GM12892 (cell line): ENCODE measurements around the gene ANKRD45.
"Not testable (repeated sequence)": the region's sequence is repeated elsewhere in the genome, so short reads cannot be mapped to it uniquely, and the experiment has no call there.

Experiments used
- POLR2A ChIP-seq: IDR thresholded peaks from 2 replicates; pipeline ENCODE4 v1.6.1; 2011; ENCODE audit warnings: low read depth, low read length, control low read depth
- POLR2AphosphoS5 ChIP-seq: IDR thresholded peaks from 2 replicates; pipeline ENCODE4 v1.6.1; 2011; ENCODE audit warnings: low read depth, low read length, control low read depth
- TAF1 ChIP-seq: IDR thresholded peaks from 2 replicates; pipeline ENCODE4 v1.6.1; 2011; ENCODE audit warnings: low read depth, mild to moderate bottlenecking, control low read depth, low read length, borderline replicate concordance

GRCh38 chr1:173563846-173564245 is 105.8 kb downstream of the ANKRD45 start:
- not testable (repeated sequence) for TF ChIP-seq POLR2AphosphoS5, TAF1, POLR2A
